Smooth muscle cell (in vitro differentiated cells): ENCODE results near the gene TMTC4. TPM values are rescaled to one million over a fixed set of nuclear protein-coding genes. Genes with fewer than 3 reads are reported as not detected.

Experiments
- DNase-seq: peaks from one replicate; lab custom pipeline; 2025; ENCODE audit not compliant: unreplicated experiment; lab: John Stamatoyannopoulos, UW
- H2AFZ ChIP-seq: fragments of 200-600 bp; sonication (generic); 2 replicates; pipeline ENCODE4 v1.6.0; 2016; ENCODE audit warnings: antibody characterized with exemption, low read depth, mild to moderate bottlenecking
- H3F3A ChIP-seq: fragments of 200-600 bp; sonication (generic); 2 replicates; pipeline ENCODE4 v1.6.0; 2017; ENCODE audit warnings: antibody characterized with exemption, low read depth
- H3K27ac ChIP-seq: fragments of 200-600 bp; sonication (generic); 2 replicates; pipeline ENCODE4 v1.5.1; 2016; ENCODE audit warnings: low read depth, mild to moderate bottlenecking
- H3K27me3 ChIP-seq: fragments of 200-600 bp; sonication (generic); 2 replicates; pipeline ENCODE4 v1.6.1; 2016; ENCODE audit warnings: low read depth, mild to moderate bottlenecking
- H3K36me3 ChIP-seq: fragments of 200-600 bp; sonication (generic); 2 replicates; pipeline ENCODE4 v1.5.1; 2016; ENCODE audit warnings: low read depth
- H3K4me1 ChIP-seq: fragments of 200-600 bp; sonication (generic); 2 replicates; pipeline ENCODE4 v1.5.1; 2016; ENCODE audit warnings: low read depth
- H3K4me2 ChIP-seq: fragments of 200-600 bp; sonication (generic); 2 replicates; pipeline ENCODE4 v1.6.0; 2016; ENCODE audit warnings: mild to moderate bottlenecking
- H3K4me3 ChIP-seq: fragments of 200-600 bp; sonication (generic); 2 replicates; pipeline ENCODE4 v1.5.1; 2016; ENCODE audit warnings: mild to moderate bottlenecking
- H3K79me2 ChIP-seq: fragments of 200-600 bp; sonication (generic); 2 replicates; pipeline ENCODE4 v1.6.0; 2016; ENCODE audit warnings: low read depth, mild to moderate bottlenecking
- H3K9ac ChIP-seq: fragments of 200-600 bp; sonication (generic); 2 replicates; pipeline ENCODE4 v1.6.0; 2016; ENCODE audit warnings: low read depth
- H3K9me3 ChIP-seq: fragments of 200-600 bp; sonication (generic); replicated peaks from 2 replicates; pipeline ENCODE4 v1.5.1; 2016; ENCODE audit warnings: low read depth
- H4K20me1 ChIP-seq: fragments of 200-600 bp; sonication (generic); 2 replicates; pipeline ENCODE4 v1.6.0; 2016; ENCODE audit warnings: low read depth
- CTCF ChIP-seq: fragments of 200-600 bp; sonication (generic); IDR thresholded peaks from 2 replicates; pipeline ENCODE4 v1.5.1; 2017; ENCODE audit warnings: borderline replicate concordance, mild to moderate bottlenecking, antibody characterized with exemption; ENCODE audit not compliant: insufficient read depth, poor library complexity, severe bottlenecking
- WGBS: methylation state at CpG from one replicate; pipeline ENCODE4 v1.1.7; 2016; ENCODE audit warnings: low lambda C conversion rate; 5-methylcytosine and 5-hydroxymethylcytosine counted together
- polyA plus RNA-seq: library from polyadenylated mRNA; unstranded; fragments of >200 nt; fragmentation: Nextera tagmentation; extraction: Ambion mirVana; gene quantifications from 2 replicates; pipeline ENCODE4 v1.2.1, GENCODE V29; 2016
- total RNA-seq: library from RNA; depleted of rRNA; stranded (reverse); fragments of >200 nt; gene quantifications from 2 replicates; pipeline ENCODE4 v1.2.3, GENCODE V29; 2014

Gene TMTC4
- total and polyA plus RNA-seq, 2 experiments from 2014 or later = 6.6 to 7.4 TPM

GRCh38 chr13:100645382-100645781 is 29.2 kb downstream of the TMTC4 start:
- Histone ChIP-seq H3F3A (no peaks in the 10 kb centered on the region), H2AFZ (no peak overlapping the region), H4K20me1 (no peaks in the 10 kb centered on the region), H3K4me3 (no peak overlapping the region), H3K4me1 (no peaks in the 10 kb centered on the region), H3K9ac (no peak overlapping the region), H3K27me3 (no peaks in the 10 kb centered on the region), H3K36me3 (no peaks in the 10 kb centered on the region), H3K4me2 (no peak overlapping the region), H3K27ac (no peak overlapping the region), H3K9me3 (no peaks in the 10 kb centered on the region), H3K79me2 (no peaks in the 10 kb centered on the region)
- no peak for DNase-seq
- WGBS = 97% methylated on average over 7 of the region's 7 CpGs
- TF ChIP-seq CTCF = no peak

GRCh38 chr13:100644371-100644770 is 30.2 kb downstream of the TMTC4 start:
- no peak for DNase-seq

GRCh38 chr13:100637796-100638195 is 36.8 kb downstream of the TMTC4 start:
- H3K9ac ChIP-seq = no peak overlapping the region
- no peaks in the 10 kb centered on the region for H3K4me1 ChIP-seq
- no peaks in the 10 kb centered on the region for H3K79me2 ChIP-seq
- no peaks in the 10 kb centered on the region for H3F3A ChIP-seq
- no peaks in the 10 kb centered on the region for H4K20me1 ChIP-seq
- H3K4me2 ChIP-seq = no peak overlapping the region
- no peak overlapping the region for H3K27ac ChIP-seq
- no peaks in the 10 kb centered on the region for H3K9me3 ChIP-seq
- no peak overlapping the region for H2AFZ ChIP-seq
- H3K27me3 ChIP-seq = no peaks in the 10 kb centered on the region
- no peaks in the 10 kb centered on the region for H3K36me3 ChIP-seq
- DNase-seq = no peak
- TF ChIP-seq CTCF = no peak
- 84% methylated on average over 5 of the region's 5 CpGs for WGBS
- no peak overlapping the region for H3K4me3 ChIP-seq

More at GRCh38 chr13:100644371-100644770, 30.2 kb downstream of the TMTC4 start:
- H3K4me1 ChIP-seq = no peaks in the 10 kb centered on the region
- H3K36me3 ChIP-seq = no peaks in the 10 kb centered on the region
- H2AFZ ChIP-seq = no peak overlapping the region
- H3K27ac ChIP-seq = no peak overlapping the region
- no peaks in the 10 kb centered on the region for H3K79me2 ChIP-seq
- no peaks in the 10 kb centered on the region for H3K9me3 ChIP-seq
- no peaks in the 10 kb centered on the region for H3F3A ChIP-seq
- no peak overlapping the region for H3K4me3 ChIP-seq
- TF ChIP-seq CTCF = no peak
- H3K9ac ChIP-seq = no peak overlapping the region
- no peaks in the 10 kb centered on the region for H4K20me1 ChIP-seq
- H3K27me3 ChIP-seq = no peaks in the 10 kb centered on the region
- H3K4me2 ChIP-seq = no peak overlapping the region
- WGBS = 89% methylated on average over 7 of the region's 7 CpGs

- WGBS = 97% methylated on average over 16 of the region's 16 CpGs
- no peak overlapping the region for H3K27ac ChIP-seq
Observed at GRCh38 chr13:100637380-100637779, 37.2 kb downstream of the TMTC4 start.

More at GRCh38 chr13:100637380-100637779, 37.2 kb downstream of the TMTC4 start:
- DNase-seq = no peak
- Histone ChIP-seq H3K36me3 (no peaks in the 10 kb centered on the region), H3K27me3 (no peaks in the 10 kb centered on the region), H2AFZ (no peak overlapping the region), H3K9ac (no peak overlapping the region), H4K20me1 (no peaks in the 10 kb centered on the region), H3K4me3 (no peak overlapping the region), H3K4me2 (no peak overlapping the region), H3K79me2 (no peaks in the 10 kb centered on the region), H3K4me1 (no peaks in the 10 kb centered on the region), H3K9me3 (no peaks in the 10 kb centered on the region), H3F3A (no peaks in the 10 kb centered on the region)
- no peak for TF ChIP-seq CTCF
